ENCODE data around the gene ATRNL1.
"Not testable (repeated sequence)": the region's sequence is repeated elsewhere in the genome, so short reads cannot be mapped to it uniquely, and the experiment has no call there.

ATRNL1 gene

DNA sequence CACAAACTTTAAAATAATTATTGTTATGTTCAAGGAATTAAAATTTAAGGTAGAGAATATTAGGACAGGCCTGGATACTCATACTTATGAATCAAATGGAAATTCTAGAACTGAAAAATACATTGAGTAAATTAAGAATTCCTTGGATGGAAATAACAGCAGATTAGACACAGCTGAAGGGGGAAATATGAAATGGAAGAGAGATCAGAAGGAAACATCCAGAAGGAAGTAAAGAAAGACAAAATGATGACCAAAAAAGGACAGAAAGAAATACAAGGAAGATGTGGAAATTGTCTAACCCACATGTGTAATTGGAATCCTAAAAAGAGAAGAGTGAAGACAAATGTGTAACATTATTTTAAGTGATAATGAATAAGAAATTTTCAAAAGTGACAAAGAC lies 128.9 kb downstream of the ATRNL1 start:
- no peak for DNase-seq

DNA sequence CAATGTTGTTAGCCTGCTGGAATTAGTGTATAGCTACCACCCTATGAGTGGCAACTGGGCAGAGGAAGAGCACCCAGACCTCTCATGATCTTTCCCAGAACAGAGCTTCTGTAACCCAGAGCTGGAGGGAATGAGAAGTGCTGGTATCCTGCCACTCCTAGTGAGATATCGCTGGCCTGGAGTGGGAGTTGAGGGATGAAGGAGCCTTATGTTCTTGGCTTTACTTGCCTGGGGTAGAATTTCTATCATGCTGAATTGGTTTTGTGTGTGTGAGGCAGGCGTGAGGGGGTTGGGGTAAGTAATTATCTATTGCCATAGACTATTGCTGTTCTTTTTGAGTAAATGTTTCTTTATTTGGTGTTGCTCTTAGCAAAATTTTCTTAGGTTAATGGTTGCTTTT lies 146.6 kb downstream of the ATRNL1 start:
- DNase-seq, result no peak

DNA sequence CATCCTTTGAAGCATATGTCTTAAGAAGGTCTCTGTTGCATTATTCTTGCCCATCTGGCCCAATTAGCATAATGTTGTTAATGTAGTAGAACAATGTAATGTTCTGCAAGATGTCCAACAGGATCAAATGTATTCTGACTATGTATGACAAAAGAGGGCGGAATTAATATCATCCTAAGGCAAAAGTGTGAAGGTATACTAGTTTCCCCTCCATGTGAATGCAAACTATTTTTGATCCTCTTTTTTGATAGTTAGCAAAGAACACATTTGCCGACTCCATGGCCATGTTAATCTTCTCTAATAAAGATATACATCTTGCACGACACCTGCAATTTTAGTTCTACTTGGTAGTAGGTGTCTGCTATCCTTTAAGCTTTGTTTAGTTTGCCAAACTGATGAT lies 157.6 kb downstream of the ATRNL1 start:
- no peak for DNase-seq

DNA sequence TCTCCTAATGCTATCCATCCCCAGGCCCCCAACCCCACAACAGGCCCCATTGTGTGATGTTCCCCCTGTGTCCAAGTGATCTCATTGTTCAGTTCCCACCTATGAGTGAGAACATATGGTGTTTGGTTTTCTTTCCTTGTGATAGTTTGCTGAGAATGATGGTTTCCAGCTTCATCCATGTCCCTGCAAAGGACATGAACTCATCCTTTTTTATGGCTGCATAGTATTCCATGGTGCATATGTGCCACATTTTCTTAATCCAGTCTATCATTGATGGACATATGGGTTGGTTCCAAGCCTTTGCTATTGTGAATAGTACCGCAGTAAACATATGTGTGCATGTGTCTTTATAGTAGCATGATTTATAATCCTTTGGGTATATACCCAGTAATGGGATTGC lies 160.6 kb downstream of the ATRNL1 start:
- not testable (repeated sequence) for DNase-seq

DNA sequence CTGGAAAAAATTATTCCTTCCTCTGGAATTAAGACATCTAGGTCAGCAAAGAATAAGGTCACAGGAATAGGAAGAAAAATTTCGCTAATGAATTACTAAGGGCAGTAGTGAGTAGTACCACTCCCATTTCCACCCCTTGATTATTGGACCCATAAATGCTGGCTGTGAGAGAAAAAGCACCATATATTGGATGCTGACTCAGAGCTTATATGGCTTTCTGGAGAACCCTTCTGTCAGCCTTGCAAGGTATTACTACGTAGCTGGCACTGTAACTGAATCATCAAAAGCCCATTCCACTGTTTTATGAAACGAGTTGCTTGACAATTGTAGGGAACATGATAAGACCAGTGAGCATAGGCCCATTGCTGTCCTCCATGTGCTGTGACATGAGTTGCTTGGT lies 179.3 kb downstream of the ATRNL1 start:
- DNase-seq, result no peak

DNA sequence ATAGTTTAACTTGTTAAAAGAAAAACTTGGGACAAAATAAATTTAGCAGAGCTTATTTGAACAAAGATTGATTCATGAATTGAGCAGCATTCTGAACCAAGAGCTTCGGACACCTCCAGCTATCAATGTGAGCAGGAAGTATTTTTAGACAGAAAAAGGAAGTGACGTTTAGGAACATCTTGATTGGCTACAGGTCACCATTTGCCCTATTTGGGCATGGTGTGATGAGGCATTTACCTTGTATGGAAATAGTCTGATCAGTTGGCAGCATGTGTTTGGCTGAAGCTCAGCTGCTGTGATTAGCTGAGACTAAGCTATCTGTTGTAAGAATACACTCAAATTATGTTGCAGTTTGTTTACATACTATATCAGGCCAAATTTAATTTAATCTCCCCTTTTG lies 185.1 kb downstream of the ATRNL1 start:
- no peak for DNase-seq

DNA sequence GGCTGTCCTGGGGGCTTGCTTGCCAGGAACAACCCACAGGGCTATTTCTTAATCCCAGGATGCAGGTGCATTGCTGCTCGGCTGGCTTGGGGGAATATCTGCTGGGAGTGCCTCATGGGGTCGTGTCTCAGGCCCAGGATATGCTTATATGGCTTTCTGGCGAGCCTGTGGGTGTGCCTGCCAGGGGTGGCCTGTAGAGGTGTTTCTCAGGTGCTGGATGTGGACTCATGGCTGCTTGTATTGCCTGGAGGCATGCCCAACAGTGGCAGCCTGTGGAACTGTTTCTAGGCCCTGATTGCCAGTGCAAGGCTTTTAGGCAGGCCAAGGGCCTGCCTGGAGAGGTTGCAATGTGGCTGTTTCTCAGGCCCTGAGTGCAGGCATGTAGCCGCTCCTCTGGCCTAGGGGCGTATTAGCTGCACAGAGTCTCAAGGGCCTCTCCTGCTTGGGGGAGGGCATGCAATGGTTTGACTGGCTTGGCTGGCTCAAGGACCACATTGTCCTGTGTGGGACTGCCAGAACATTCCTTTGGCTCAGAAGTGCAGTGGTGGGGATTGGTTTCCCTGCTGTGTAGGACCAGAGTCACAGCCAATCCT lies 202.1 kb downstream of the ATRNL1 start:
- DNase-seq, result no peak

DNA sequence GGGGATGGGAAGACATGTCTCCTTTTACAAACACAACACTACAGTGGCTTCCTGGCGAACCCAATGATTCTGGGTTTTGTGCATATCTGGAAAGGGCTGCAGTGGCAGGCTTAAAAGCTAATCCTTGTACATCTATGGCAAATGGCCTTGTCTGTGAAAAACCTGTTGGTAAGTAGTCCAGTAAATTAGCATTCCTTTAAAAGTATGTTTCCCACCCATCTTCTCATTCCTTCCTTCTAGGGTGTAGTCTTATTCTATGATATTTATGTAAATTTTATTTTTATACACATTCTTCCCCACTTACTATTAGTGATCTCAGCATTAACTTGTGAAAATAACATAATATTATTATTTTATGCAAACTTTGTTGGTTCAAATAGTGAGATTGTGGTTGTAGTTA lies 206.9 kb downstream of the ATRNL1 start:
- no peak for DNase-seq

DNA sequence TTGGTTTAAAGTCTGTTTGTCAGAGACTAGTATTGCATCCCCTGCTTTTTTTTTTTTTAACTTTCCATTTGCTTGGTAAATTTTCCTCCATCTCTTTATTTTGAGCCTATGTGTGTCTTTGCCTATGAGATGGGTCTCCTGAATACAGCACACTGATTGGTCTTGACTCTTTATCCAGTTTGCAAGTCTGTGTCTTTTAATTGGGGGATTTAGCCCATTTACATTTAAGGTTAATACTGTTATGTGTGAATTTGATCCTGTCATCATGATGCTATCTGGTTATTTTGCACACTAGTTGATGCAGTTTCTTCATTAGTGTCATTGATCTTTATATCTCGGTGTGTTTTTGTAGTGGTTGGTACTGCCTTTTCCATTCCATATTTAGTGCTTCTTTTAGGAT lies 226.5 kb downstream of the ATRNL1 start:
- not testable (repeated sequence) for DNase-seq

DNA sequence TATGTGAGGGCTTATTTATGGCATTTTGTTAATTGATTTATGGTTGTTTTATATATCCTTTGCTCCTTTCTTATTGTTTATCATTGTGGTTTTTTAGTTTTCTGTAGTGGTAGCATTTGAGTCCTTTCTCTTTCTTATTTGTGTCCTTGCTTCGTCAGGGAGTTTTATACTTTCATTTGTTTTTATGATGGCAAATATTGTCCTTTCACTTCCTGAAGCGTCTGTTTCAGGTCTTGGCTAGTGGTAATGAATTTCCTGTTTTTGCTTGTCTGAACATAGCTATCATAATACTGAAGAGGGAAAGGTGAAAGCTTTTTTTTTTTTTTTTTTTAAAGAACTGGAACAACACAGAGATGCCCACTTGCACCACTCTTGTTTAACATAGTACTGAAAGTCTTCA lies 228.2 kb downstream of the ATRNL1 start:
- DNase-seq, result no peak

DNA sequence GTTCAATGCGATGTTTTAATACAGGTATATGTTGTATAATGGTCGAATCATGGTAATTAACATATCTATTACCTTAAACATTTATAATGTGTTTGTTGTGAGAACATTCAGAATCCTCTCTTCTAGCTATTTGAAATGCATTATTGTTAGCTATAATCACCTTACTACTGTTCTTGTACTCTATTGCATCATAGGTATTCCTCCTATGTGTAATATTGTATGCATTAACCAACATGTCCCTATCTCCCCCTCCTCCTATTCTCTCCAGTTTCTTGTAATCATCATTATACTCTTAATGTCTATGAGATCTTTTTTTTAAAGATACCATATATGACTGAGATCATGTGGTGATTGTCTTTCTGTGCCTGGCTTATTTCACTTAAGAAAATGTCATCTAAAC lies 235.2 kb downstream of the ATRNL1 start:
- no peak for DNase-seq

DNA sequence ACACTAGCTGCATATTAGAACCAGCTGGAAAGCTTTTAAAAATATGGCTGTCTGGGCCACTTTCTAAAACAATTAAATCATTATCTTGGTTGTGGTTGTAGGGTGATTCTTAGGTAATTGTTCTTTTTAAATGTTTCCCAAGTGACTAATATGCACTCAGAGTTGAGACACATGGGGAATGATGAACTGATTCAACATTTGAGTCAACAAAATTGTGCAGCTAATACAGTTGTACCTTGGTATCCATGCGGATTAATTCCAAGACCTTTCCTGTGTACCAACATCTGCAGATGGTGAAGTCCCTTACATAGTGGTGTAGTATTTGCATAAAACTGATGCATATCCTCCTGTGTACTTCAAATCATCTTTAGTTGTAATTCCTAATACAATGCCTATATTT lies 242.2 kb downstream of the ATRNL1 start:
- no peak for DNase-seq

DNA sequence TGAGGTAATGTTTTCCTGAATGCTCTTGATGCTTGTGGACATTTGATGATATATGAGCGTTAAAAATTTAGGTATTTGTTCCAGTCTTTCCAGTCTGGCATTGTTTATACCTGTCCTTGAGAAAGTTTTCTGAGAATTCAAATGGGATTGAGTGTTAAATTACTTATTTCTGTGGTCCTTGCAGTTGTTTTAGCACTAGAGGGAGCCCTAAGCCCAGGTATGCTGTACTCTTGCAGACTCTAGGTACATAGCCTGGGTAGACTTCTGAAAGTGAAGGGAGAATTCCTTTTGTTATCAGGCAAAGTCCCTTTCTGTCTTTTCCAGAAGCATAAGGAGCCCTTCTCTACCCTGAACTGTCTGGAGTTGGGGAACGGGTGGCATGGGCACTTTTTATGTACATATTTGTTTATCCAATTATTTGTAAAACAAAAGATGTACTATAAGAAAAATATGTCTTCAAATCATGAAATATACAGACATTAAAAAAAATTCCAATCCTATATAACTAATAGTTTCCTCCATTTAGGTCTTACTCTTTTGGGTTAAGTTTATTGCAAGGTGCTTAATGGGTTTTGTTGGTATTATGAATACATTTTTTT lies 262.1 kb downstream of the ATRNL1 start:
- DNase-seq, result peak; percentile 35

DNA sequence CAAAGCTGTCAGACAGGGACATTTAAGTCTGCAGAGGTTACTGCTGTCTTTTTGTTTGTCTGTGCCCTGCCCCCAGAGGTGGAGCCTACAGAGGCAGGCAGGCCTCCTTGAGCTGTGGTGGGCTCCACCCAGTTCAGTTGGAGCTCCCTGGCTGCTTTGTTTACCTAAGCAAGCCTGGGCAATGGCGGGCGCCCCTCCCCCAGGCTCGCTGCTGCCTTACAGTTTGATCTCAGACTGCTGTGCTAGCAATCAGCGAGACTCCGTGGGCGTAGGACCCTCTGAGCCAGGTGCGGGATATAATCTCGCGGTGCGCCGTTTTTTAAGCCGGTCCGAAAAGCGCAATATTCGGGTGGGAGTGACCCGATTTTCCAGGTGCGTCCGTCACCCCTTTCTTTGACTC lies 274.8 kb downstream of the ATRNL1 start:
- DNase-seq, result not testable (repeated sequence)

DNA sequence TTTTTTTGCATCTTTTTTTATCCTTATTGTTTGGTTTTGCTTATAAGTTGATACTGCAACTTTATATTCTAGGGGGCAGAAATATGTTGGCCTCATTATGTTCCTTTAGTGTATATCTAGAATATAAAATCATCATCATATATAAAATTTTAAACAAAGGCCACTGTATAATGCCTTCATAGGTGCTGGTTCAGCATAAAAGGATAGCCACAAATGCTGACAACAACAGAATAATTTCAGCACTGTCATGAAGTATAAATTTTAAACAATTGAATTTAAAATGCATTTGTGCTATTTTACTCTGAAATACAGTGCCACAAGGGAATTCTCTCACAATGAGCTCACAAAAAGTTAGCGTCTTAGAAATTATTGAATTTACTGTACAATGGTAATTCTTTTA lies 285.9 kb downstream of the ATRNL1 start:
- DNase-seq, result no peak

DNA sequence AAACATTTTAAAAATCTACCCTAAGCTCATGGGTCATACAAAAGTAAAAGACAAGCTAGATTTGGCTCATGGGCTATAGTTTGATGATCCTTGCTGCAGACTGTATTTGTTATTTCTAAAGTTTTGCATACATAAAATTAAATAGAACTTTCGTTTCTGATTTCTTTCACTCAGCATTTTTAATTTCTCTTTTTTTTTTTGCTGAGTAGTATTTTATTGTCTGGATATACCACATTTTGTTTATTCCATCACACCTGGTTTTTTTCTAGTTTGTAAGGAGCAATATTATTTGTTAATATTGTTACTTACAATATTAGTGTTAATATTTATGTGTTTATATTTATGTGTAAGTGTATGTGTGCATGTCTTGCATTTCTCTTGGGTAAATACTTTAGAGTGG lies 291.5 kb downstream of the ATRNL1 start:
- no peak for DNase-seq

DNA sequence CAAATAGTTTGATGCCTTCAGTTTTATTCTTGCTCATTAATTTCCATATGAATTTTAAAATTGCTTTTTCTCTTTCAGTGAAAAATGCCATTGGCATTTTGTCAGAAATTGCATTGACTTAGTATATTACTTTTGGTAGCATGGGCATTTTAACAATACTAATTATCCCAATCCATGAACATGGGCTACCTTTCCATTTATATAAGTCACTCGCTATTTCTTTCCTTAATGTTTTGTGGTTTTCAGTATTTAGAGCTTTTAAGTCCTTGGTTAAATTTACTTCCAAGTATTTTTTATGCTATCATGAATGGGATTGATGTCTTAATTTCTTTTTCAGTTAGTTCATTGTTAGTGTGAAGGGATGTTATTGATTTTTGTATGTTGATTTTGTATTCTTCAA lies 297.4 kb downstream of the ATRNL1 start:
- DNase-seq, result no peak

DNA sequence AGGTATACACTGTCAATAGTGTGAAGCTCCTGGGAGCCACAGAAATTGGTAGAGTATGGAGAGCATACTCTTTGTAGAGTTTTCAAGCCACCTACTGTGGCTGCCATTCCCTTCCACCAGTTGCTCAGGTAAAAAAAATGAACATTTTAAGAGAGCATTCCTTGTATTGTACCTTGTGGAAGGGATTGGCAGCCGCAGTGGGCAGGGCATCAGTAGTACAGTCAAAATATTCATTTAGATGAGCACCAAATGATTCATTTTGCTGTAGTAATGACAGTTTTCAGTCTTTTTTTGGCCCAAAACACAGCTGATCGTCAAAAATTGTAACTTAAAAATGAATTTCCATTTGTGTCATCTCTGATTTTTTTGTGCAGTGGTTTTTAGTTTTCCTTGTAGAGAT lies 304.9 kb downstream of the ATRNL1 start:
- DNase-seq, result no peak

DNA sequence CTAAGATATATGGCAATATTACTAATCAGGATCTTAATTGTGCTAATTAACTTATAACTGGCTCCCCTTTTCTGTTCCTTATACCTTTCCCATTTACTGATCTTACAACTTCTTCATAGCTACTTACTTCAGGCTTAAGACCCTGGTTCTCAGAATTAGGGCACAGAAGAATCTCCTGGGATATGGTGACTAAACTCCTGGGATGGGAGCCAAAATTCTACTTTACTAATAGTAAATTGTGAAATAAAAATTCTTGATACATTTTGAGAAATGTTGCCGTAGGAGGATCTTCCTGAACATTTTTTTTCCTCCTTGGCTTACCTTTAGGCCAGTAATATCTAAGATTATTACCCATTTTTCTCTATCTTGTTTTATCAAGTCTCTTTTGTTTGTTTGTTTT lies 309.5 kb downstream of the ATRNL1 start:
- DNase-seq, result no peak

DNA sequence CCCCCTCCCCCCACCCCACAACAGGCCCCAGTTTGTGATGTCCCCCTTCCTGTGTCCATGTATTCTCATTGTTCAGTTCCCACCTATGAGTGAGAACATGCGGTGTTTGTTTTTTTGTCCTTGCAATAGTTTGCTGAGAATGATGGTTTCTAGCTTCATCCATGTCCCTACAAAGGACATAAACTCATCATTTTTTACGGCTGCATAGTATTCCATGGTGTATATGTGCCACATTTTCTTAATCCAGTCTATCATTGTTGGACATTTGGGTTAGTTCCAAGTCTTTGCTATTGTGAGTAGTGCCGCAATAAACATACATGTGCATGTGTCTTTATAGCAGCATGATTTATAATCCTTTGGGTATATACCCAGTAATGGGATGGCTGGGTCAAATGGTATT lies 312.7 kb downstream of the ATRNL1 start:
- not testable (repeated sequence) for DNase-seq

DNA sequence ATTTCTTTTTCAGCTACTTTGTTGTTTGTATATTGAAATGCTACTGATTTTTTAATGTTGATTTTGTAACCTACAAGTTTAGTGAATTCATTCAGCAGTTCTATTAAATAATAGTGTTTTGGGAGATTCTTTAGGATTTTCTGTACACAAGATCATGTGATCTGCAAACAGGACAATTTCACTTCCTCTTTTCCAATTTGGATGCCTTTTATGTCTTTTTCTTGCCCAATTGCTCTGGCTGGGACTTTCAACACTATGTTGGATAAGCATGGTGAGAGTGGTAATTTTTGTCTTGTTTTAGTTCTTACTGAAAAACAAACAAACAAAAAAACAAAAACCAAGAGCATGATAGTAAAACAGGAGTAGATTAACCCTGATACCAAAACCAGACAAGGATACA lies 316.2 kb downstream of the ATRNL1 start:
- peak; percentile 12 for DNase-seq

DNA sequence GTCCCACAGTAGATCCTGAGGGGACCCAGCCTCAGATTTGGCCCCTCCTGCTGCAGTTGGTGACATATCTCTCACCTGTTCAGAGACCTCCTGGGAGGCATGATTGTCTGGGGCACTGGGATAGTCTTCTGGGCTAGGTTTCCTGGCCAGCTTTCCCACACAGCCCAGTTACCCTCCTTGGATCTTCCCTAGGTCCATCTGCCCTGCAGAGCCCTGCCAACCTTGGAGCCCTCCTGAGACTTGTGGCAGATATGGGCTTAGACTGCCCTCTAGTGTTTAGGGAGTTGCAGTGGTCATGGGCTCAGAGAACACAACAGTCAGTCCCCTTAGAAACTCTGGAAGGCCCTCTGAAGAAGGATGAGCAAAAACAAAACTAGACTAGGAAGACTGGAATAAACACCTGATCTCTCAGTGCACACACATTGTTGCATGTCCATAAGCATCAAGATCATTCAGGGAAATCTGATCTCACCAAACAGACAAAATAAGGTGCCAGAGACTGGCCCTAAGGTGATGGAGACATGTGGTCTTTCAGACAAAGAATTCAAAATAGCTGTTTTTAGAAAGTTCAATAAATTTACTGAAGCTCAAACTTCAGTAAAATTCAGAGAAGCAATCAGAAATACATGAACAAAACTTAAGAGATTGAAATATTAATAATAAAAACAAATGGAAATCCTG lies 324.6 kb downstream of the ATRNL1 start:
- DNase-seq, result peak; percentile 39

DNA sequence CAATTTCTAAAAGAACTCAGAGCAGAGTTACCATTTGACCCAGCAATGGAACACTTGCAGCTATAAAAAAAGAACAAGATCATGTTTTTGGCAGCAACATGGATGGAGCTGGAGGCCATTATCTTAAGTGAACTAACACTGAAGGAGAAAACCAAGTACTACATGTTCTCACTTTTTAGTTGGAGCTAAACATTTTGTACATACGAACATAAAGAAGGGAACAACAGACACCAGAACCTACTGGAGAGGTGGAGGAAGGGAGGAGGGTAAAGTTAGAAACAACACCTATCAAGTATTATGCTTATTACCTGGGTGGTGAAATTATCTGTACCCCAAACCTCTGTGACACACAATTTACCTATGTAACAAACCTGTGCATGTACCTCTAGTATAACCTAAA lies 329.5 kb downstream of the ATRNL1 start:
- DNase-seq, result no peak

DNA sequence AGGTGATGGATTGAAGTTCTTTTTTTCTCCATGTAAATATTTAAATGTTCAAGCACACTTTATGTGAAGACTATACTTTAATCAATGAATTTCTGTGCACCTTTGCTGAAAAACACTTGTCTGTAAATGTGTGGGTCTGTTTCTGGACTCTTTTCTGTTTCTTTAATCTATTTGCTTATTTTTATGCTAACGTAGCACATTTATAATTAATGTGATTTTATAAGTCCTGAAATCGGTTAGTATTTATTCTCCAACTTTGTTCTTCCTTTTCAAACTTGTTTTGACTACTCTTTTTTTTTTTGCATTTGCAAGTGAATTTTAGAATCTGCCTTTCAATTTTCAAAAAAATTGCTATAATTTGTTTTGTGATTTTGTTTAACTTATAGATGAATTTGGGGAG lies 334.4 kb downstream of the ATRNL1 start:
- no peak for DNase-seq
